Measurements from ENCODE around the gene SPAG16.

Gene SPAG16

DNA sequence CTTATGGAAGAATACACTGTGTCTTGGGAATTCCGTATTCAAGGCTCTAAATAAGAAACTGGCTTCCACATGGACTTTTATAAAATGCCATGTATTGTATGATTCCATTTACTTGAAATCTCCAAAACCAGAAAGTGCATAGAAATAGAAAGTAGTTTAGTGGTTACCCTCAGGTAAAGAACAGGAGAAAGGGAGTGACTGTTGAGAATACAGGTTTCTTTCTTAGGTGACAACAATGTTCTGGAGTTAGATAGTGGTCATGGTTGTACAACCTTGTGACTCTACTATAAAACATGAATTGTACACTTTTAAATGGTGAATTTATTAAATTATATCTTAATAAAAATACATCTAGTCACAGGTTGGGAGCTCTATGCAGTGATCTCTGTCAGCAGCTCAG, 481.8 kb downstream of the SPAG16 start:
- TF ChIP-seq CTCF (IDR thresholded peaks at IDR 0.05; ENCODE audit: low read depth, low read length), result no peak
- no peaks in the 10 kb centered on the region for H3K9me3 ChIP-seq (ENCODE audit: severe bottlenecking)
- DNase-seq, result no peak
- no peak overlapping the region for H3K27ac ChIP-seq
- no peaks in the 10 kb centered on the region for H3K27me3 ChIP-seq (ENCODE audit: insufficient read depth, low read depth, severe bottlenecking)
- H3K4me3 ChIP-seq (ENCODE audit: low read depth, low read length), result no peak overlapping the region
- no peaks in the 10 kb centered on the region for H3K36me3 ChIP-seq

DNA sequence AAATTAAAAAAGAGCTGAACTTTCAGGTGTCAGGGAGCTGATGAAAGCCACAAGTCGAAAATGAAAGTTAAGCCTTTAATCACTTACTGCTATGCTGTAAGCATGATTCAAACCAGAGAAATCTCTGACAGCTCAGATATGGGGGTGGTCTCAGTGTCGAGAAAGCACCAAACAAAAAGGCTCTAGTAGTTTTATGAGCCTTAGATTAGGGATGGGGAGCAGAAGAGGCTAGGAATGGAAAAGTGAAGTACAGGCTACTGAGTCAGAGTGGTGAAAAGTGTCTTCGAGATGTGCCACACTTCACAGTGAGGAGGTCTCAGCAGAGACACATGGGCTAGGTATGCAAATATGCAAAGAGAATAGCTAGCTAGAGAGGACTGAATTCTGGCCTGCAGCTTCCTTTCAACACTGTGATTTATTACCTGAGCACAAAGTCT, 482.2 kb downstream of the SPAG16 start:
- Histone ChIP-seq H3K36me3 (no peaks in the 10 kb centered on the region), H3K27me3 (ENCODE audit: insufficient read depth, low read depth, severe bottlenecking) (no peaks in the 10 kb centered on the region), H3K4me3 (ENCODE audit: low read depth, low read length) (no peak overlapping the region), H3K9me3 (ENCODE audit: severe bottlenecking) (peaks cover 2% of the 10 kb centered on the region), H3K27ac (no peak overlapping the region)
- no peak for DNase-seq
- TF ChIP-seq CTCF (IDR thresholded peaks at IDR 0.05; ENCODE audit: low read depth, low read length), result no peak

DNA sequence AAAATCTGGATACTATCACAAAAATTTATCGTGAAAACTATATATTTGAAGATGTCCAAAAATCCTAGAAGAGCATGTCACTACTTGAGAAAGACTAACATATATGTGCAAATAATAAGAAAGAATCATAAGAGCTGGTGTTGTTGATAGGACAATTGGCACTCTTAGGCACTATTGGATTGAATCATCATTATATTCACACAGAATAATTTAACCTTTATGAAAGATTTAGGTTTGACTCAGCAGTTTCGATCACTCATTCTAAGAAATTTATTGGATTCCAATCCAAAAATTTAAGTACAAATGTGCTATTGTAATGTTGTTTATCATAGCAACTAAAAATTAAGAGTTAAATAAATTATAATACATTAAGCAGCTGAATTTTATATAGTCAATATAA, 503.6 kb downstream of the SPAG16 start:
- H3K9me3 ChIP-seq (ENCODE audit: severe bottlenecking), result peaks cover 2% of the 10 kb centered on the region
- no peak for TF ChIP-seq CTCF (IDR thresholded peaks at IDR 0.05; ENCODE audit: low read depth, low read length)
- H3K36me3 ChIP-seq, result no peaks in the 10 kb centered on the region

DNA sequence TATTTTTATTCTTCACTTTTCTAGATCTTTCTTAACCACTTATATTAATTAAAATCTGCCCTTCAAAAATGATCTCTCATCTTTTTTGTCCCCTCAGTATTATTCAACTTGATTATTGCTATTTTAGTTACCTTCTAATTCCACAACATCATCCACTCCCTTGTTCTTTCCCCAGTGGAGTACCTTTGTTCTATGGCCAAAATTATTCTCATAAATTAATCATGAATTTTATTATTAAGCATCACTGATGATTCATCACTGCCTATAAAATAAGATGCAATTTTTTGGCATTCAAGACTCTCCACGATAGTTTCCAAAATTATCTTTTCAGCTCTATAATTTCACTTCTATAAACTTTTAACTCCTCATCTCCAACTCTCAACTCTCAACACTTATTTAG, 505.7 kb downstream of the SPAG16 start:
- H3K9me3 ChIP-seq (ENCODE audit: severe bottlenecking), result peaks cover 2% of the 10 kb centered on the region
- no peak overlapping the region for H3K4me3 ChIP-seq (ENCODE audit: low read depth, low read length)
- H3K36me3 ChIP-seq, result no peaks in the 10 kb centered on the region

More for the DNA sequence above, 503.6 kb downstream of the SPAG16 start:
- H3K27ac ChIP-seq, result no peak overlapping the region
- no peak for DNase-seq
- H3K4me3 ChIP-seq (ENCODE audit: low read depth, low read length), result no peak overlapping the region
- no peaks in the 10 kb centered on the region for H3K27me3 ChIP-seq (ENCODE audit: insufficient read depth, low read depth, severe bottlenecking)

GRCh38 chr2:213792045-213792444, 507.8 kb downstream of the SPAG16 start:
- Histone ChIP-seq H3K4me3 (ENCODE audit: low read depth, low read length) (no peak overlapping the region), H3K9me3 (ENCODE audit: severe bottlenecking) (peaks cover 2% of the 10 kb centered on the region), H3K27me3 (ENCODE audit: insufficient read depth, low read depth, severe bottlenecking) (no peaks in the 10 kb centered on the region), H3K36me3 (no peaks in the 10 kb centered on the region), H3K27ac (no peak overlapping the region)
- no peak for DNase-seq
- no peak for TF ChIP-seq CTCF (IDR thresholded peaks at IDR 0.05; ENCODE audit: low read depth, low read length)

More for the DNA sequence above, 505.7 kb downstream of the SPAG16 start:
- DNase-seq, result no peak
- H3K27me3 ChIP-seq (ENCODE audit: insufficient read depth, low read depth, severe bottlenecking), result no peaks in the 10 kb centered on the region
- no peak overlapping the region for H3K27ac ChIP-seq
- no peak for TF ChIP-seq CTCF (IDR thresholded peaks at IDR 0.05; ENCODE audit: low read depth, low read length)

DNA sequence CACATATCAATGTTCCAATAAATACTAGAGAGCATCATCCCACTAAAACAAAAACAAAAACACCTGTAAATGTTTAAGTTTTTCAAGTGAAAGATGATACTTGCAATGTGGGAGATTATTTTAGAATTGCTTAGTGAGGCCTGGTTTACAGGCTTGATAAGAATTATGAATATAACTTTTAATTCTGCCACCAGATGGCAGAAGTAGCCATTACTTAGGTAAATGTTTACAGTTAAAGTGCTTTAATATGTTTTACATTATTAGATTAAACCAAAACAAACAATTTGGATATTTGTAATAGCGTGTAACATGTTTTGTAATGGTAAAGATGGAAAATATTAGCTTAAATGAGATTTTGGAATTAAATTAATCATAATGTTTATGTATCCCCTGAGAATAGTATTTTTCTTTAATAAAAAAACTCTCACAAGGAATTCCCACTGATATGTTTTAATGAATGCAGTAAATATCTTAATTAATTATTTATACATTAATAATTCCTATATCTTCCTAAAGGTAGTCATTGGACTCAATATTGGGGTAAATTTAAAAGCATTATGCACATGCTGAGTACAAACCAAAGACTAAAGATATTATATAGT, 522.0 kb downstream of the SPAG16 start:
- TF ChIP-seq CTCF (IDR thresholded peaks at IDR 0.05; ENCODE audit: low read depth, low read length), result no peak
- no peak for DNase-seq
- no peaks in the 10 kb centered on the region for H3K27me3 ChIP-seq (ENCODE audit: insufficient read depth, low read depth, severe bottlenecking)
- no peaks in the 10 kb centered on the region for H3K36me3 ChIP-seq
- no peak overlapping the region for H3K4me3 ChIP-seq (ENCODE audit: low read depth, low read length)
- no peaks in the 10 kb centered on the region for H3K9me3 ChIP-seq (ENCODE audit: severe bottlenecking)
- no peak overlapping the region for H3K27ac ChIP-seq

Measured in WERI-Rb-1 (cell line).